Thoracic aorta endothelial cell (primary cell): ENCODE results near the gene FOXO1. TPM values are rescaled to one million over a fixed set of nuclear protein-coding genes. Genes with fewer than 3 reads are reported as not detected.

Source experiments
- total RNA-seq: library from RNA; depleted of rRNA; stranded (reverse); fragments of >200 nt; gene quantifications from 2 replicates; pipeline ENCODE4 v1.2.3, GENCODE V29; 2012

FOXO1 gene
- 66.1 and 71.7 TPM in 2 replicates for total RNA-seq

GRCh38 chr13:40666045-40666932, at the start of gene FOXO1:
TSS of gene FOXO1 (minus strand) at chr13:40666641. CDS start at chr13:40666212, 429 bp downstream.

Other genes starting within 250 kb of the FOXO1 start
- 26.6 and 26.9 TPM in 2 replicates for gene MRPS31, start 104.5 kb upstream of the FOXO1 start, total RNA-seq
- 26.1 and 27.0 TPM in 2 replicates for gene SLC25A15, start 123.0 kb upstream of the FOXO1 start, total RNA-seq